Measurements from ENCODE around the gene TTC27.

DNA sequence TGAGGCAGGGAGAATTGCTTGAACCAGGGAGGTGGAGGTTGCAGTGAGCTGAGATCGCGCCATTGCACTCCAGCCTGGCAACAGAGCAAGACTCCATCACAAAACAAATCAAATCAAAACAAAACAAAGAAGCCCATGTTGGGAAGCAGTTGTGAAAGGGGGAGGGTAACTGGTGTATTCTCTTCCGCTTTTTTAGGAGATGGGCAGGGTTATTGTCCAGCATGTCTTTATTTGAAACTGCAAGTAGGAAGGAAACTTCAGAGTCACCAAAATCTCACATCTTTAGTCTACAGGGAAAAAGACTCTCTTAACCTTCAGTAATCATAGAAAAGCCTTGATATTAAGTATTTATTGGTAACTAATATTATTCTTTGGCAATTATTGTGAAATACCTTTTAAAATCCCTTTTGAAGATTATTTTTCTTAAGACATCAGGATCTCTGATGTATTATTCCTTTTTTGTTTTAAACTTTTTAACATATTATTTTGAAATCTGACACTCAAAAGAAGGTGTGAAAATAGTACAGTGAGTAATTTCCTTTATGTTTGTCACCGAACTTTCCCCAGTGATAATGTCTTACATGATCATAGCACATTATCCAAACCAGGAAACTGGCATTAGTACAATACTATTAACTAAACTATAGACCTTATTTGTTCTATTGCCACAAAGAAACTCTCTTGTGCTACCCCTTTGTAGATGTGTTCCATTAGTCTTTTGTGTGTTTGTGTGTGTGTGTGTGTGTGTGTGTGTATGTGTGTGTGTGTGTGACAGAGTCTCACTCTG lies 234.6 kb downstream of the TTC27 start:
- TF ChIP-seq, protein P1, sequence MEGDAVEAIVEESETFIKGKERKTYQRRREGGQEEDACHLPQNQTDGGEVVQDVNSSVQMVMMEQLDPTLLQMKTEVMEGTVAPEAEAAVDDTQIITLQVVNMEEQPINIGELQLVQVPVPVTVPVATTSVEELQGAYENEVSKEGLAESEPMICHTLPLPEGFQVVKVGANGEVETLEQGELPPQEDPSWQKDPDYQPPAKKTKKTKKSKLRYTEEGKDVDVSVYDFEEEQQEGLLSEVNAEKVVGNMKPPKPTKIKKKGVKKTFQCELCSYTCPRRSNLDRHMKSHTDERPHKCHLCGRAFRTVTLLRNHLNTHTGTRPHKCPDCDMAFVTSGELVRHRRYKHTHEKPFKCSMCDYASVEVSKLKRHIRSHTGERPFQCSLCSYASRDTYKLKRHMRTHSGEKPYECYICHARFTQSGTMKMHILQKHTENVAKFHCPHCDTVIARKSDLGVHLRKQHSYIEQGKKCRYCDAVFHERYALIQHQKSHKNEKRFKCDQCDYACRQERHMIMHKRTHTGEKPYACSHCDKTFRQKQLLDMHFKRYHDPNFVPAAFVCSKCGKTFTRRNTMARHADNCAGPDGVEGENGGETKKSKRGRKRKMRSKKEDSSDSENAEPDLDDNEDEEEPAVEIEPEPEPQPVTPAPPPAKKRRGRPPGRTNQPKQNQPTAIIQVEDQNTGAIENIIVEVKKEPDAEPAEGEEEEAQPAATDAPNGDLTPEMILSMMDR (IDR thresholded peaks at IDR 0.05; ENCODE audit: low read depth, low read length, missing input control), result no peak
- TF ChIP-seq EGR1 (IDR thresholded peaks at IDR 0.05; ENCODE audit: low read depth in 2 of 2) (no peak), GABPA (IDR thresholded peaks at IDR 0.05 in 1 of 2, conservative IDR thresholded peaks at IDR 0.05 in 1 of 2) (no peak), TAF1 (conservative IDR thresholded peaks at IDR 0.05) (no peak), JUND (IDR thresholded peaks at IDR 0.05) (no peak), HNF4G (IDR thresholded peaks at IDR 0.05) (no peak), NR2F2 (IDR thresholded peaks at IDR 0.05) (no peak)
- TF ChIP-seq, protein P2, sequence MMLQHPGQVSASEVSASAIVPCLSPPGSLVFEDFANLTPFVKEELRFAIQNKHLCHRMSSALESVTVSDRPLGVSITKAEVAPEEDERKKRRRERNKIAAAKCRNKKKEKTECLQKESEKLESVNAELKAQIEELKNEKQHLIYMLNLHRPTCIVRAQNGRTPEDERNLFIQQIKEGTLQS (IDR thresholded peaks at IDR 0.05), result no peak

Measured in liver (tissue), 3 donors.